Astrocyte (in vitro differentiated cells and primary cell): ENCODE measurements around the gene KIAA0408. TPM values are rescaled to one million over a fixed set of nuclear protein-coding genes. Genes with fewer than 3 reads are reported as not detected.

ENCODE experiments used
- DNase-seq: peaks from one replicate; pipeline ENCODE4 v3.0.0-alpha.2; 2010; ENCODE audit warnings: low read depth
- FAIRE-seq: peaks from 2 replicates; lab custom pipeline; 2011; peaks lifted over from hg19 to GRCh38; lab: Jason Lieb, UNC
- H2AFZ ChIP-seq: 2 replicates; pipeline ENCODE4 v1.6.0; 2012; ENCODE audit warnings: low read depth, low read length, inconsistent platforms
- H3K27ac ChIP-seq: 2 replicates; pipeline ENCODE4 v1.5.1; 2011; ENCODE audit warnings: low read depth, low read length, inconsistent platforms
- H3K27me3 ChIP-seq: 2 replicates; pipeline ENCODE4 v1.6.0; 2011; ENCODE audit warnings: low read length, inconsistent platforms; ENCODE audit not compliant: insufficient read depth
- H3K36me3 ChIP-seq: 2 replicates; pipeline ENCODE4 v1.5.1; 2011; ENCODE audit warnings: low read length, inconsistent platforms; ENCODE audit not compliant: insufficient read depth
- H3K4me1 ChIP-seq: 2 replicates; pipeline ENCODE4 v1.5.1; 2011; ENCODE audit warnings: low read length, inconsistent platforms; ENCODE audit not compliant: insufficient read depth
- H3K4me2 ChIP-seq: 2 replicates; pipeline ENCODE4 v1.6.0; 2012; ENCODE audit warnings: low read length, inconsistent platforms
- H3K4me3 ChIP-seq: 2 replicates; pipeline ENCODE4 v1.5.1; 2011; ENCODE audit warnings: low read depth, mild to moderate bottlenecking, low read length, inconsistent platforms; ENCODE audit not compliant: insufficient read depth
- H3K79me2 ChIP-seq: 2 replicates; pipeline ENCODE4 v1.6.0; 2012; ENCODE audit warnings: mild to moderate bottlenecking, low read length, inconsistent platforms; ENCODE audit not compliant: insufficient read depth
- H3K9ac ChIP-seq: 2 replicates; pipeline ENCODE4 v1.6.0; 2012; ENCODE audit warnings: mild to moderate bottlenecking, low read length, inconsistent platforms
- H3K9me3 ChIP-seq: 2 replicates; pipeline ENCODE4 v1.5.1; 2012; ENCODE audit warnings: low read depth, mild to moderate bottlenecking, low read length, inconsistent platforms; ENCODE audit not compliant: insufficient read depth
- H4K20me1 ChIP-seq: 2 replicates; pipeline ENCODE4 v1.6.0; 2012; ENCODE audit warnings: low read length, inconsistent platforms; ENCODE audit not compliant: insufficient read depth
- H3K27ac Mint-ChIP-seq: one replicate; pipeline ENCODE4 v1.8.0; 2021; ENCODE audit warnings: mild to moderate bottlenecking, mixed read lengths; ENCODE audit not compliant: unreplicated experiment
- H3K27me3 Mint-ChIP-seq: one replicate; pipeline ENCODE4 v1.8.0; 2021; ENCODE audit warnings: low read depth, mixed read lengths; ENCODE audit not compliant: unreplicated experiment
- H3K36me3 Mint-ChIP-seq: one replicate; pipeline ENCODE4 v1.8.0; 2021; ENCODE audit warnings: low read depth, mixed read lengths; ENCODE audit not compliant: unreplicated experiment
- H3K4me1 Mint-ChIP-seq: one replicate; pipeline ENCODE4 v1.8.0; 2021; ENCODE audit warnings: low read depth, mixed read lengths; ENCODE audit not compliant: unreplicated experiment
- H3K4me3 Mint-ChIP-seq: one replicate; pipeline ENCODE4 v1.8.0; 2021; ENCODE audit warnings: mild to moderate bottlenecking, moderate library complexity, mixed read lengths; ENCODE audit not compliant: unreplicated experiment
- H3K9me3 Mint-ChIP-seq: one replicate; pipeline ENCODE4 v1.8.0; 2021; ENCODE audit warnings: mild to moderate bottlenecking, mixed read lengths; ENCODE audit not compliant: unreplicated experiment
- EZH2 ChIP-seq: IDR thresholded peaks from 2 replicates; pipeline ENCODE4 v1.6.1; 2012; ENCODE audit warnings: mild to moderate bottlenecking, low read length, inconsistent platforms; ENCODE audit not compliant: insufficient read depth
- total RNA-seq: library from RNA; stranded (reverse); gene quantifications from 2 replicates; pipeline ENCODE4 v1.2.1, GENCODE V29; 2021
- TF ChIP-seq, protein P1 (sequence below): IDR thresholded peaks from 2 replicates; pipeline ENCODE4 v1.5.1; 2011; ENCODE audit warnings: low read depth, mild to moderate bottlenecking, inconsistent platforms, low read length, moderate library complexity; ENCODE audit not compliant: insufficient read depth

The KIAA0408 gene
- total RNA-seq, 1 donor from 2014 or later: 19.6 TPM

DNA sequence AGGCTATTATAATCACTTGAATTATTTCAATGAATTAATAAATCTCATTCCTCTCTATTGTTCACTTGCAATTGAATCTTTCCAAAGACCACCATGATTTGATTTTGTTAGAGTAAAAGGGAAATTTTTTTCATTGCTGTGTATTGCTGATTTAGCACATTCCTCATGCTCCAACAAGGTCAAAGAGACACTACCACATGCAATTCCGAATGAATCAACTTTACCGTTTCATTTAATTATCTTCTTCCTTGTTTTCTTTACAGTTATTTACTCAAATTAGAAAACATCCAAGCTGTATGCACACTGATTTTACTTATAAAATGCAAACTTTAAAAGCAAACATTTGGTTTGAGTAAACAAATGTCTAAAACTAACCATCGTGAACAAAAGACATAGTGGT lies 967 bp downstream of the KIAA0408 start:
- no peak overlapping the region for H3K4me2 ChIP-seq
- H3K27ac Mint-ChIP-seq: no peak overlapping the region
- H3K27ac ChIP-seq: no peak overlapping the region
- peaks cover 3% of the 10 kb centered on the region for H3K36me3 Mint-ChIP-seq
- no peaks in the 10 kb centered on the region for H3K9me3 Mint-ChIP-seq
- no peaks in the 10 kb centered on the region for H3K36me3 ChIP-seq
- no peak overlapping the region for H3K4me3 Mint-ChIP-seq
- TF ChIP-seq EZH2: no peak
- TF ChIP-seq, protein P1, sequence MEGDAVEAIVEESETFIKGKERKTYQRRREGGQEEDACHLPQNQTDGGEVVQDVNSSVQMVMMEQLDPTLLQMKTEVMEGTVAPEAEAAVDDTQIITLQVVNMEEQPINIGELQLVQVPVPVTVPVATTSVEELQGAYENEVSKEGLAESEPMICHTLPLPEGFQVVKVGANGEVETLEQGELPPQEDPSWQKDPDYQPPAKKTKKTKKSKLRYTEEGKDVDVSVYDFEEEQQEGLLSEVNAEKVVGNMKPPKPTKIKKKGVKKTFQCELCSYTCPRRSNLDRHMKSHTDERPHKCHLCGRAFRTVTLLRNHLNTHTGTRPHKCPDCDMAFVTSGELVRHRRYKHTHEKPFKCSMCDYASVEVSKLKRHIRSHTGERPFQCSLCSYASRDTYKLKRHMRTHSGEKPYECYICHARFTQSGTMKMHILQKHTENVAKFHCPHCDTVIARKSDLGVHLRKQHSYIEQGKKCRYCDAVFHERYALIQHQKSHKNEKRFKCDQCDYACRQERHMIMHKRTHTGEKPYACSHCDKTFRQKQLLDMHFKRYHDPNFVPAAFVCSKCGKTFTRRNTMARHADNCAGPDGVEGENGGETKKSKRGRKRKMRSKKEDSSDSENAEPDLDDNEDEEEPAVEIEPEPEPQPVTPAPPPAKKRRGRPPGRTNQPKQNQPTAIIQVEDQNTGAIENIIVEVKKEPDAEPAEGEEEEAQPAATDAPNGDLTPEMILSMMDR: no peak
- no peak for DNase-seq
- FAIRE-seq: no peak
- peaks cover 19% of the 10 kb centered on the region for H3K4me1 Mint-ChIP-seq
- no peaks in the 10 kb centered on the region for H3K27me3 Mint-ChIP-seq
- H3K27me3 ChIP-seq: no peaks in the 10 kb centered on the region
- no peaks in the 10 kb centered on the region for H3K9me3 ChIP-seq
- H2AFZ ChIP-seq: no peak overlapping the region
- H3K4me1 ChIP-seq: no peaks in the 10 kb centered on the region
- H3K4me3 ChIP-seq: no peak overlapping the region
- H3K9ac ChIP-seq: no peak overlapping the region
- no peaks in the 10 kb centered on the region for H3K79me2 ChIP-seq
- H4K20me1 ChIP-seq: no peaks in the 10 kb centered on the region

DNA sequence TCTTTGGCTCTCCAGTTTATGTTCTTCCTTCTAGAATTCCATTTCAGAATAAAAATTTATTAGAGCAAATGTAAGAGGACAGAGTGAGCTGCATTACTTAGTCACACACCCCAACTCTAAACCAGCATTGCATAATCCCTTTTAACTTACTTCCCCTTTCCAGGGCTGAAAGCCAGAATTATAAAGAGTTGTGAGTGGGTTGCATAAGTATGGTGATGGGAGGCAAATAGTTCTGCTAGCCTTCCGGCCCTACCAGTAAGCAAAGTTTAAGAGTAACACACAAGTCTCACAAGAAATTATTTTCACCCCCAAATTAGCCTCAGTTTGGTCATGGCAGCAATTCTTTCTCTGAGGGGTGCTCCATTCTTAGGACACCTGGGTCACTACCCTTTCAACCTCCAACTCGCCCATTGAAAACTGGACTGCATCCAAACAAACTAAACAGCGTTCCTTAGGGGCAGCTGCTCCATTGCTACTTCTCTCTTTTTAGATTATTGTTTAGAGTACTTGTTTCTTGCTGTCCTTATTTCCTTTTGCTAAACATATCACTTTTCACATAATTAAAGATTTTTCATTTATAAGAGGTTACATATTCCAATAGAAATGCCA lies 1.6 kb downstream of the KIAA0408 start:
- Mint-ChIP-seq H3K27ac (no peak overlapping the region), H3K4me3 (no peak overlapping the region)

DNA sequence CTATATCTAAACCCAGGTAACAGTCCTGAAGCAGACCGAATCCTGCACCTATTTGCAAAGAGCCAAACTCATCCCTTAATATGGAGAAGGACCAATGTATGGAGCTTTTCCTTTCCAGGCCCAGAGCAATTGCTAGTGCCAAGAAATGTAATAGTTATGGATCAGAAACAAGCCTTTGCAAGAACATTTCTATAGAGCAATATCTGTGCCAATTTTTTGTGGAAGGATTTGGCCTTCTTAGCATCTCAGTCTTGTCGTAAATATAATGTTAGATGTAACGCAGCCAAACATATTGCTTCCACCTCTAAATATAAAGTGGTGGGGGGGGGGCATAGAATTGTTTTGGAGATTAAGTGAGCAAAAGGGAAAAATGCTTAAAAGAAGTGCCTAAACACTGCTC lies 2.7 kb downstream of the KIAA0408 start:
- Mint-ChIP-seq H3K4me1 (peaks cover 16% of the 10 kb centered on the region), H3K36me3 (peaks cover 5% of the 10 kb centered on the region), H3K27ac (no peak overlapping the region), H3K4me3 (no peak overlapping the region), H3K27me3 (no peaks in the 10 kb centered on the region), H3K9me3 (no peaks in the 10 kb centered on the region)
- H3K4me2 ChIP-seq: no peak overlapping the region
- no peaks in the 10 kb centered on the region for H3K27me3 ChIP-seq
- TF ChIP-seq EZH2: no peak
- TF ChIP-seq, protein P1: no peak
- no peaks in the 10 kb centered on the region for H4K20me1 ChIP-seq
- H2AFZ ChIP-seq: no peak overlapping the region
- DNase-seq (no peak), FAIRE-seq (no peak)
- peaks cover under 1% of the 10 kb centered on the region for H3K36me3 ChIP-seq
- H3K4me3 ChIP-seq: no peak overlapping the region
- no peaks in the 10 kb centered on the region for H3K4me1 ChIP-seq
- H3K79me2 ChIP-seq: no peaks in the 10 kb centered on the region
- H3K9me3 ChIP-seq: no peaks in the 10 kb centered on the region
- H3K27ac ChIP-seq: no peak overlapping the region
- H3K9ac ChIP-seq: no peak overlapping the region

More for the DNA sequence above, 1.6 kb downstream of the KIAA0408 start:
- H3K27me3 ChIP-seq: no peaks in the 10 kb centered on the region
- DNase-seq: peak; percentile 80
- H3K79me2 ChIP-seq: no peaks in the 10 kb centered on the region
- no peak overlapping the region for H2AFZ ChIP-seq
- H3K4me1 ChIP-seq: no peaks in the 10 kb centered on the region
- H3K36me3 ChIP-seq: no peaks in the 10 kb centered on the region
- no peak overlapping the region for H3K4me2 ChIP-seq
- no peak overlapping the region for H3K4me3 ChIP-seq
- Mint-ChIP-seq H3K4me1 (peaks cover 19% of the 10 kb centered on the region), H3K36me3 (peaks cover 4% of the 10 kb centered on the region), H3K9me3 (no peaks in the 10 kb centered on the region), H3K27me3 (no peaks in the 10 kb centered on the region)
- FAIRE-seq: no peak
- TF ChIP-seq EZH2: no peak
- TF ChIP-seq, protein P1: no peak
- H4K20me1 ChIP-seq: no peaks in the 10 kb centered on the region
- no peaks in the 10 kb centered on the region for H3K9me3 ChIP-seq
- H3K9ac ChIP-seq: no peak overlapping the region
- H3K27ac ChIP-seq: no peak overlapping the region
